Activated naive CD4-positive, alpha-beta T cell (primary cell): Measurements from ENCODE around the gene SLC22A14.
"Not testable (repeated sequence)": the region's sequence is repeated elsewhere in the genome, so short reads cannot be mapped to it uniquely, and the experiment has no call there.

ENCODE experiments used
- DNase-seq, 4 experiments: peaks; one replicate each; lab custom pipeline; 2025; lab: John Stamatoyannopoulos, UW

SLC22A14 gene

GRCh38 chr3:38270606-38271005, 11.5 kb upstream of the SLC22A14 start:
- no peak for DNase-seq

GRCh38 chr3:38271553-38271952, 10.5 kb upstream of the SLC22A14 start:
- DNase-seq = no peak

GRCh38 chr3:38274864-38275649, 7.0 kb upstream of the SLC22A14 start:
- DNase-seq = no peak

- DNase-seq = no peak
Measured at GRCh38 chr3:38275658-38276057, 6.4 kb upstream of the SLC22A14 start.

GRCh38 chr3:38276081-38276916, 5.8 kb upstream of the SLC22A14 start:
- no peak for DNase-seq

- DNase-seq = no peak
Measured at GRCh38 chr3:38276917-38277630, 5.0 kb upstream of the SLC22A14 start.

GRCh38 chr3:38278841-38279240, 3.3 kb upstream of the SLC22A14 start:
- DNase-seq = no peak

DNA sequence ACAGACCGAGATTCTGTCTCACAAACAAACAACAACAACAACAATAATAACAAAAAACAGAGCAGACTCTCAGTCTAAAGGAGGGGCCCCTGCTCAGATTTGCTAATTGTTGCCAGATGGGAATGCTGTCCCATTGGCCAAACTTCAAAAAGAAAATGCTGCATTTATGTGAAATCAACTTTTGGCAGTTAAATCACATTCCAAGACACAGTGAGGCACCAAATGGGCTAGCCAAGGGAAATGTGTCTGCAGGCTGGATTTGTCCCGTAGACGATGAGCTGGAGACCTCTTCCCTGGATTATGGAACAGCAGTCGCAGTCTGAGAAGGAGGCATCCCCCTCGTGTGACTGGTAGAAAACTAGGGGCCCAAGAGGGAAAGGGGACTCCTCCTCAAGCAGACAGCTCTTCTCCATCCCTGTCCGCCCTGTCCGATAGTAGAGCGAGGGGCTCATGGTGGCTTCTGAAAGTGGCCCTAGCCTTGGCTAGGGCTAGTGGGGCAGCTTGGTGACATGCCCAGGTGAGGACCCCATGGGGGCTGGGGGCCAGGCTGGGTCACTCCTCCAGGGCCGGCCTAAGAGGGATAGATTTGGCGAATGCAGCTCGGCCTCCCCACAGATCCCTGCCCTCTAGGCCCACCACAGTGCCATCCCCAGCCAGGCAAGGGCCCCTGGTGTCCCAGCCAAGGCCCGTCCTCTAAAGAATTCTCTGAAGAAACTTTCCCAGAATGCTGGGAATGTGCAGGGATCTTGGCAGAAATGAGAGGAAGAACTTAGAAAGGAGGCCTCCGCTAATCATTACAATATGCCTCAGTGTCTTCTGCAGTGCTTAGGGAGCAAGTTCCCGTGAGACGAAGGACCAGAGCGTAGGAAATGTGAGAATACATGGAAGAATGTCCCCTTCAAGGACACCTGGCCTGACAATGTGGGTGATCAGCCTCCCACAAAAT, 2.0 kb downstream of the SLC22A14 start:
- no peak for DNase-seq

DNA sequence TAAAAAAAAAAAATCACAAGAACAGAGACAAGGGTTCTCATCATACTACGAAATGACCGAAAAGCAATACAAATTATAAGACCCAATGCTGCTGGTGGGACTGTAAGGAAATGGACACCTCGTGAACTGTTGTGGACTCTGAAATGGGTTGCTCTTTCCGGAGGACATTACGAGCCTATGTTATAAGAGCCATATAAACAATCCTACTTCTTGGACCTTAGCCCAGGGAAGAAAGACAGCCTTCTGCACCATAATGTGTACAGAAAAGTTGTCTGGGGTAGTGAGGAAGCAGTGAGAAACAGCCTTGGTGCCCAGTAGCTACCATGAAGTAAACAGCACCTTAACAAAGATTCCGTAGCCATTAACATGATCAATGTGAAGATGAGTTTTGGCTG, 2.7 kb downstream of the SLC22A14 start:
- DNase-seq = no peak

DNA sequence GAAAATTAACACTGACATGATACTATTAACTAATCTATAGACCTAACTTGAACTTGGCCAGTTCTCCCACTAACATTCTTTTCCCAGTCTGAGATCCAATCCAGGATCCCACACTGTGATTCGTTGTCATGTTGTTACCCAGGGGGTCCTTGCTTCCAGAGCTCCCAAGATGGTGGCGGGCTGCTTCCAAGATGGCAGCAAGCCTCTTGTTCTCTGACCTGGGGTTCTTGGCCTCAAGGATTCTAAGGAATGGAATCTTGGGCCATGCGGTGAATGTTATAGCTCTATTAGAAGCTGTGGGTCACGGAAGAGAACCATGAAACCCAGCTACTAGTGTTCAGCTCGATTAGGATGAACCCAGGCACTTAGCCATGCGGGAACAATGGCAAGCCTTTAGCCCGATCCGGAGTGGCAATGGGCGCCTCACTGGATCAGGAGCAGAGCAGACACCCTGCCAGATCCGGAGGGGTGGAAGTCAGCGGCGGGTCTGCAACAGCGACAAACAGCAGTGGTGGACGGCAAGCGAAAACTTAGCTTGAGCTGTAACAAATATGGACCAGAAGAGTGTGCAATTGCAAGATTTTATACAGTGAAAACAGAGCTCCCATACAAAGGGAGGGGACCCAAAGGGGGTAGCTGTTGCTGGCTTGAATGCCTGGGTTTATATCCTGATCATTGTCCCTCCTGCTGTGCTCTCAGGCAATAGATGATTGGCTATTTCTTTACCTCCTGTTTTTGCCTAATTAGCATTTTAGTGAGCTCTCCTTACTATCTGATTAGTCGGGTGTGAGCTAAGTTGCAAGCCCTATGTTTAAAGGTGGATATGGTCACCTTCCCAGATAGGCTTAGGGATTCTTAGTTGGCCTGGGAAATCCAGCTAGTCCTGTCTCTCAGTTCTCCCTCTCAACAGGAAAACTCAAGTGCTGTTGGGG, 7.5 kb downstream of the SLC22A14 start:
- DNase-seq = not testable (repeated sequence)

DNA sequence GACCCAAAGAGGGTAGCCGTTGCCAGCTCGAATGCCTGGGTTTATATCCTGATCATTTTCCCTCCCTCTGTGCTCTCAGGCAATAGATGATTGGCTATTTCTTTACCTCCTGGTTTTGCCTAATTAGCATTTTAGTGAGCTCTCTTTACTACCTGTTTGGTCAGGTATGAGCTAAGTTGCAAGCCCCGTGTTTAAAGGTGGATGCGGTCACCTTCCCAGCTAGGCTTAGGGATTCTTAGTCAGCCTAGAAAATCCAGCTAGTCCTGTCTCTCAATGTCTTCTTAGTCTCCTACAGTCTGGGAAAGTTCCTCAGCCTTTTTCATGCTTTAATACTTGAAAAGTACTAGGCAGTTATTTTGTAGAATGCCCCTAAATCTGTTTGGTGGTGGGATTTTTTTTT, 15.0 kb downstream of the SLC22A14 start:
- not testable (repeated sequence) for DNase-seq

GRCh38 chr3:38297537-38297936, 15.4 kb downstream of the SLC22A14 start:
- no peak for DNase-seq

DNA sequence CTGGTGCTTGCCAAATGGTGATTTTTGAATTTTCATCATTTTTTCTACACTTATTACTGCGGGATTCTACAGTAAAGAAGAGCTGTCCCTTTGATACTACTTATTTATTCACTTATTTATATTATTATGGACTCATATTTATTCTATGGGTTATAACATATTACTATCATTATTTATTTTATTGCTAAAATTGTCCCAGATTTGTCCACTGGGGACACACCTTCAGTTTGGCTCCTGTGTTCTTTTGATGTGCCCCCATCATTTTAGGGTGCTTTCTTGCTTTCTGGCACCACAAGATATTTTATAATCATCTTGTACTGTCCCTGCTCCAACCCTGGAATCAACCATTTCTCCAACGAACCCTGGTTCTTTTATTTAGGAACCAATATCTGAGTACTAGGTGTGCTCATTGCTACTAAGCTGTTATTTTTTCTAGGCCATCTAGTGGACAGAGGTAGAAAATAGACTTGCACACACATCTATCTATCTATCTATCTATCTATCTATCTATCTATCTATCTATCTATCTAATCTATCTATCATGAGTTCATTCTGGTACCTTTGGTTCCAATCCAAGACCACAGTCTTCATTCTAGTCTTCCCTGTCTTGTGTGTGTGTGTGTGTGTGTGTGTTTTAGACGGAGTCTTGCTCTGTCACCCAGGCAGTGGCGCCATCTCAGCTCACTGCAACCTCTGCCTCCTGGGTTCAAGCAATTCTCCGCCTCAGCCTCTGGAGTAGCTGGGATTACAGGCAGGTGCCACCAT, 16.0 kb downstream of the SLC22A14 start:
- no peak for DNase-seq

GRCh38 chr3:38306941-38307340, 24.8 kb downstream of the SLC22A14 start:
- no peak for DNase-seq

GRCh38 chr3:38307599-38307998, 25.5 kb downstream of the SLC22A14 start:
- no peak for DNase-seq

DNA sequence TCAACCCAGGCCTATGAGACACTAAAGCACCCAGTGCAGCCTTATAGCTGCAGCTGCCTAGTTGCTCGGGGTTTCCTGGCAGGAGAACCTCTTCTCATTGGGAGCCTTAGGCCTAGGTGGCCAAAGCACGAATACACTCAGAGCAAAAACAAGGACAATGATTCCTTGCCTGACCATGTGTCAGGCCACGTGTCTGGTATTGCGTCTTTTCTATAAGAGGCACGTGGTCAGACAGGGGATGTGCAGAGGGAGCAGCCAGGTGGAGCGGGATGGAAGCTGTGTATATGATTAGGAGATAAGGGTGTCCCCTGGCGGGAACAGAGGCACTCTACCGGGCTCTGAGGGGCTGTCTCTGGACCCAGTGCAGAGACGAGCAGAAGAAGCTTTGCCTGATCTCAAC, 26.4 kb downstream of the SLC22A14 start:
- no peak for DNase-seq

DNA sequence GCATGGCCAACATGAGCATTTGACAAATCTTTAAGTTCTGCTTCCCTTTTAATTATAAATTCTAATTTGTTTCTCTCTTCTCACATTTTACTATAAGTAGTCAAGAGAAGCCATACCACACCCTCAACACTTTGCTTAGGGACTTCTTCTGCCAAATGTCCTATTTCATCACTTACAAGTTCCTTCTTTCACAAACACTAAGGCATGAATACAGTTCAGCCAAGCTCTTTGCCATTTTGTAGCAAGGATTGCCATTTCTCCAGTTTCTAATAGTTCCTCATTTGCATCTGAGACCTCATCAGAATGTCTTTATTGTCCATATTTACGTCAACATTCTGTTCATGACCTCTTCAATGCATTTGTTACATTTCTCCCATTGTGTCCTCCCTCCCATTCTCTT, 29.4 kb downstream of the SLC22A14 start:
- DNase-seq = no peak

GRCh38 chr3:38311941-38312340, 29.8 kb downstream of the SLC22A14 start:
- no peak for DNase-seq

- no peak for DNase-seq
Measured at GRCh38 chr3:38312356-38312755, 30.3 kb downstream of the SLC22A14 start.

DNA sequence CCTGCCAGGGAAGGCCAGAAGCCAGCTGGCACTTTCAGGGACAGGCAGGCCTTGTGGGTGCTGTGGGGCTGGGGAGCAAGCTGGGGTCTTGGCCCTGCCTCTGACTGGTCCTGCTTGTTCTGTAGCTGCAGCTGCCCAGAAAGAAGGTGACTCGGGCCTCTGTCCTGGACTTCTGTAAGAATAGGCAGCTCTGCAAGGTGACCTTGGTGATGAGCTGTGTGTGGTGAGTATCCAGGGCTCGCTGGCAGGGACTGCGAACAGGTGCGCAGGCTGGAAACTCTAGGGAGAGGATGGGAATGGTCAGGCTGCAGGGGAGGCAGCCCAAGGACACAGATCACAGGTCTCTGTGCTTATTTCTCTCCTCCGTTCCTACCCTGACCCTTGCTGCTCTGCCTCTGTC, 31.2 kb downstream of the SLC22A14 start:
- no peak for DNase-seq
